Stimulated activated CD8-positive, alpha-beta memory T cell treated with anti-CD3 and anti-CD28 coated beads, Interleukin-15, amount 100 ng/mL, for 24 hours (primary cell): ENCODE results near the gene SMARCA4.
"Not testable (repeated sequence)": the region's sequence is repeated elsewhere in the genome, so short reads cannot be mapped to it uniquely, and the experiment has no call there.

Experiments
- DNase-seq: peaks from one replicate; pipeline ENCODE4 v3.0.0-alpha.2; 2020; ENCODE audit warnings: low read depth

The SMARCA4 gene

GRCh38 chr19:10976131-10976892, 15.5 kb downstream of the SMARCA4 start:
- no peak for DNase-seq

DNA sequence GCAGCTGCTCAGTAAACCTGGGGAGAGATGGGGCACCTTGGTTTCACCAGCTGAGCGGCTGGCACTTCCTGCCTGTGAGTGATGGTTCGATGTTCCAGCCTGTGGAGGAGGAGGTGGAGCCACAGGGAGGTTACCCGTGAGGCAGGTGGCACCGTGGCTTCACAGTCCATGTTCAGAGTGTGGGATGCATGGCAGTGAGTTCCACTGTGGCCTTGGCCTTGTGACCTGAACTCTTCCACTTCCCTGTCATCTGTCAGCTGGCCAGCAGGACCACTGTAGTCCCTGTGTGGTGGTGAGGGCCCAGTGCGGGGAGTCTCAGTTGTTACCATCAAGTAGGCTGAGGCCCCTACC, 16.9 kb downstream of the SMARCA4 start:
- no peak for DNase-seq

DNA sequence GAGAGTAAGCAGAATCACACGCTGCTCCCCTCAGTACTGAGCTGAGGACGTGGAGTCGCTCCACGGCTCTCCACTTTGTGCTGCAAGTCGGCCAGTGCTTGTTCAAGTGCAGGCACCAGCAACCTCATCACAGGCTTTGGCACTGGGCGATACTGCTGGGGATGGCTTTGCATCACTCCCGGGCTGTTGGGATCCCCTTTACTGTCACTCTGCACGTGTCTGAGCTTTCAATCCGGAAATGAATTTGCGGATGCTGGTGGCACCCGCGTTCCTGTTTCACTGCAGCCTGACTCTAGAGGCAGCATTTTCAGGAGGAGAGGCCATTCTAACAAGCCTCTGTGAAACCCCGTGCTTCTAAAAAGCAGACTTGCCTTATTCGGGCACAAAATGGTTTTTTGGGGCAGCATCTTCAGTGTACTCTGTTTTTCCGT, 19.1 kb downstream of the SMARCA4 start:
- no peak for DNase-seq

- no peak for DNase-seq
These were observed 20.5 kb downstream of the SMARCA4 start for GRCh38 chr19:10981252-10981895.

GRCh38 chr19:10983026-10983425, 22.2 kb downstream of the SMARCA4 start:
- DNase-seq: no peak

- DNase-seq: no peak
These were observed 23.4 kb downstream of the SMARCA4 start for GRCh38 chr19:10984166-10984735.

DNA sequence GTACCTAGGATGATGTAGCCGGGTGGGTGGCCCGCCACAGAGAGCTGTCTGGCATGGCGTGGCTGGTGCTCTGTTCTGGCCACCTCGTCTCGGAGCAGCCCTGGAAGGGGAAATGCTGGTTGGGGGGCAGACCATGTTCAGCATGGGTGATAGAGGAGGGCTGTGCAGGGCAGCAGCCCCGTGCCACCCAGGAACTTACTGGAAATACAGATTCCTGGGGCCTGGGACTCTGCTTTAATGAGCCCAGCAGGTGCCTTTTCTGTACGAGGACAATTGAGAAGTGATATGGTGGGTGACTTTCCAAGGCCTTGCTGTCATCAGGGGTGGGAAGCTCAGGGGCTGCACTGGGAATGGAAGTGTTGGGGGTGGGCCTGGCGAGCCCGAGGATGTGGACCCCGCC, 24.7 kb downstream of the SMARCA4 start:
- no peak for DNase-seq

DNA sequence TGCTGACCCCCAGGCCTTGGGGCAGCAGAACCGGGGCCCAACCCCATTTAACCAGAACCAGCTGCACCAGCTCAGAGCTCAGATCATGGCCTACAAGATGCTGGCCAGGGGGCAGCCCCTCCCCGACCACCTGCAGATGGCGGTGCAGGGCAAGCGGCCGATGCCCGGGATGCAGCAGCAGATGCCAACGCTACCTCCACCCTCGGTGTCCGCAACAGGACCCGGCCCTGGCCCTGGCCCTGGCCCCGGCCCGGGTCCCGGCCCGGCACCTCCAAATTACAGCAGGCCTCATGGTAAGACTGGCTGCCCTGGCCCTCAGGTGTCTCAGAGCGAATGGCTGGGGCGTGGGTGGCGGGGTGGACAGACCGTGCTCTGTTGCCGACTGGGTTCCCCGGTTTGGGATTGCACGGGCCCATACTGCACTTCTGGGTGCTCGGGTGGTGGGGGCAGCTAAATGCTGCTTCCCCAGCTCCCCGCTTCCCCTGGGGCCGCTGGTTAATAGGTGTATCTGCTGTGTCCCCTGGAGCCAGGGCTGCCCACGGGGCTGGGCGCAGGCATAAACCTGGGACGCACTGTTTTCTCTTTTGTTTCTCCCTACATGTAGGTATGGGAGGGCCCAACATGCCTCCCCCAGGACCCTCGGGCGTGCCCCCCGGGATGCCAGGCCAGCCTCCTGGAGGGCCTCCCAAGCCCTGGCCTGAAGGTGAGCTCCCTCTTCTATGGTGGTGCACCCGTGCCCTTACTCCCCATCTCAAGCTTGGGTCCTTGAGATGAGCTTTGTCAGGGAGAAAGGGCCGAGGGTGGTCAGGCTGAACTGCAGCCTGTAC, 25.7 kb downstream of the SMARCA4 start:
- DNase-seq: no peak

GRCh38 chr19:10987571-10988297, 26.9 kb downstream of the SMARCA4 start:
- no peak for DNase-seq

- DNase-seq: no peak
These were observed 27.6 kb downstream of the SMARCA4 start for GRCh38 chr19:10988380-10988779.

- no peak for DNase-seq
These were observed 28.1 kb downstream of the SMARCA4 start for GRCh38 chr19:10988921-10989320.

- DNase-seq: no peak
These were observed 30.2 kb downstream of the SMARCA4 start for GRCh38 chr19:10991076-10991475.

DNA sequence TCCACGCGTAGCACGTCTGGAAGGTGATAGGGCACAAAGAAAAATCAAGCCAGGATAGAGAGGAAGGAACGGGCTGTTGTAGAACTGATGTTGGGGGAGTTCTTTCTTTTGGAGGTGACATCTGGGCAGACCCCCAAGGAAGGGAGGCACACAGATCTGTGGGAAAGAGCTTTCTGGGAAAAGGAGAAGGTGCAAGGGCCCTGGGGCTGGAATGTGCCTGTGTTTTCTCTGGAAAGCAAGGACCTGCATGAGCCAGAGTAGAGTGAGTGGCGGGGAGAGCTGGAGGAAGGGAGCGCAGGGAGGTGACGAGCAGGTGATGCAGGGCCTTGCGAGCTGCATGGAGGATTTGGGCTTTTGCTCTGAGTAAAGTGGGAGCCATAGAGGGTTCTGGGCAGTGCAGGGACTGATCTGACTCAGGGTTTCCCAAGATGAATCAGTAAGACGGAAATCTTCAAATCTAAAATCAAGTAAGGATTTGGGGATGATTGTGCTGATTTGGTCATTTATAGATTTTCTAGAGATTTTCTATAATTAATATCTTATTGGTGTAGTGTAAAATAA, 30.8 kb downstream of the SMARCA4 start:
- DNase-seq: no peak

- DNase-seq: not testable (repeated sequence)
These were observed 31.3 kb downstream of the SMARCA4 start for GRCh38 chr19:10992174-10992573.

- no peak for DNase-seq
These were observed 35.2 kb downstream of the SMARCA4 start for GRCh38 chr19:10995926-10996600.

- no peak for DNase-seq
These were observed 37.3 kb downstream of the SMARCA4 start for GRCh38 chr19:10998045-10998533.

DNA sequence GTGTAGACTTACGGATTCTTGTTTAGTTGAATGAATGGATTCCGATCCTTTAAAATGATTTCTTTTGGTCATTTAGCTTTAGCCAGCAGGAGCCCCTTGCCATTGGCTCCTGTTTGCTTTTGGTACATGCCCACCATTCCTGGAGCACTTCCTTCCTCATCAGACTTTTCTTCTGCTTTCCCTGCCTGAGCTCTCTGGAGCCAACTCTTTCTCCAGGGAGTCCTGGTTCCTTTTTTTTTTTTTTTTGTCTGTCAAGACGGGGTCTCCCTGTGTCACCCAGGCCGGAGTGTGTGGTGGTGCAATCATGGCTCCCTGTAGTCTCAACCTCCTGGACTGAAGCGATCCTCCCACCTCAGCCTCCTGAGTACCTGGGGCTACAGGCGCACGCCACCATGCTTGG, 37.8 kb downstream of the SMARCA4 start:
- no peak for DNase-seq

- no peak for DNase-seq
These were observed 44.7 kb downstream of the SMARCA4 start for GRCh38 chr19:11005521-11005920.

DNA sequence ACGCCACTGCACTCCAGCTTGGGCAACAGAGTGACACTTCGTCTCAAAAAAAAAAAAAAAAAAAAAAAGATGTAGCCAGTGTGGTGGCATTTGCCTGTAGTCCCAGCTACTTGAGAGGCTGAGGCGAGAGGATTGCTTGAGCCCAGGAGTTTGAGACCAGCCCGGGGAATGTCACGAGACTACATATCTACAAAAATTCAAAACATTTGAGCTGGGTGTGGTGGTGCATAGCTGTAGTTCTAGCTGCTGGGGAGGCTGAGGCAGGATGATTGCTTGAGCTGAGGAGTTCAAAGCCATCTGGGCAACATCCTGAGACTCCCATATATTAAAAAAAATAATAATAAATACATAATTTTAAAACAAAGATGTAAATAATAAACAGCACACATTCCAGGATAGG, 46.6 kb downstream of the SMARCA4 start:
- DNase-seq: no peak

- DNase-seq: no peak
These were observed 47.2 kb downstream of the SMARCA4 start for GRCh38 chr19:11007962-11008532.
